K562 (cell line): ENCODE results near the gene DNAAF3. TPM values are rescaled to one million over a fixed set of nuclear protein-coding genes. Genes with fewer than 3 reads are reported as not detected.

ENCODE experiments used
- BDP1 ChIP-seq: IDR thresholded peaks from 3 replicates; pipeline ENCODE4 v1.6.1; 2011; ENCODE audit not compliant: insufficient read length, insufficient read depth
- EZH2 ChIP-seq: IDR thresholded peaks from 2 replicates; pipeline ENCODE4 v1.6.1; 2012; ENCODE audit warnings: low read depth, mild to moderate bottlenecking, inconsistent platforms, low read length, borderline replicate concordance
- HMGN3 ChIP-seq: IDR thresholded peaks from 2 replicates; pipeline ENCODE4 v1.6.1; 2011; ENCODE audit warnings: borderline replicate concordance, low read depth, mild to moderate bottlenecking, mixed read lengths, low read length; ENCODE audit not compliant: insufficient read length; ENCODE audit errors: extremely low read depth
- MLX ChIP-seq, 2 experiments: fragments of 450-650 bp in 1 of 2; sonication (generic) in 1 of 2; formaldehyde crosslinking; conservative IDR thresholded peaks; 2 replicates each; pipeline versions ENCODE4 v1.4.0 to v1.8.1; 2020 to 2022; ENCODE audit warnings: mild to moderate bottlenecking in 1 of 2, missing genetic modification reagents in 1 of 2
- NELFE ChIP-seq: IDR thresholded peaks from 2 replicates; pipeline ENCODE4 v1.6.1; 2011; ENCODE audit warnings: mild to moderate bottlenecking; ENCODE audit not compliant: insufficient read depth, insufficient read length
- NFE2L1 ChIP-seq: fragments of 450-650 bp; IDR thresholded peaks from 2 replicates; pipeline ENCODE4 v1.6.1; 2016; ENCODE audit warnings: missing genetic modification characterization, low read depth, mild to moderate bottlenecking, missing compliant biosample characterization, moderate library complexity, borderline replicate concordance
- PBX2 ChIP-seq, 2 experiments: IDR thresholded peaks in 1 of 2; conservative IDR thresholded peaks in 1 of 2; 2 replicates each; pipeline ENCODE4 v1.6.1; 2016; ENCODE audit warnings: low read depth in 2 of 2, mild to moderate bottlenecking in 1 of 2, missing compliant biosample characterization in 1 of 2, missing genetic modification characterization in 1 of 2, moderate library complexity in 1 of 2
- POU5F1 ChIP-seq: fragments of 150-350 bp; IDR thresholded peaks from 2 replicates; pipeline ENCODE4 v1.6.1; 2014; ENCODE audit warnings: borderline replicate concordance, low read length, low read depth, mild to moderate bottlenecking; ENCODE audit not compliant: partially characterized antibody
- RREB1 ChIP-seq: fragments of 250-450 bp; sonication (Bioruptor Pico); IDR thresholded peaks from 2 replicates; pipeline ENCODE4 v1.4.0; 2020
- SAFB2 ChIP-seq: fragments of 200-400 bp; formaldehyde crosslinking; IDR thresholded peaks from 2 replicates; pipeline ENCODE4 v1.6.1; 2018; ENCODE audit warnings: borderline replicate concordance, low read length, low read depth, moderate library complexity; ENCODE audit not compliant: severe bottlenecking
- SIN3B ChIP-seq: fragments of 450-650 bp; IDR thresholded peaks from 2 replicates; pipeline ENCODE4 v1.6.1; 2017; ENCODE audit warnings: low read depth, mild to moderate bottlenecking, moderate library complexity
- SOX6 ChIP-seq: fragments of 450-650 bp; IDR thresholded peaks from 2 replicates; pipeline ENCODE4 v1.6.1; 2014; ENCODE audit warnings: mild to moderate bottlenecking
- TCFL5 ChIP-seq: fragments of 250-450 bp; sonication (Bioruptor Pico); conservative IDR thresholded peaks from 2 replicates; pipeline ENCODE4 v1.6.1; 2021; ENCODE audit warnings: mild to moderate bottlenecking, moderate library complexity, matching md5 sums
- ZFPM2 ChIP-seq: fragments of 250-450 bp; sonication (Bioruptor Pico); IDR thresholded peaks from 2 replicates; pipeline ENCODE4 v1.5.1; 2022; ENCODE audit warnings: mild to moderate bottlenecking
- ZNF263 ChIP-seq: sonication (generic); formaldehyde crosslinking; IDR thresholded peaks from 2 replicates; pipeline ENCODE4 v1.8.0; 2022; ENCODE audit warnings: mild to moderate bottlenecking, missing genetic modification reagents, borderline replicate concordance
- ZNF445 ChIP-seq: fragments of 250-450 bp; sonication (Bioruptor Pico); IDR thresholded peaks from 2 replicates; pipeline ENCODE4 v1.4.0; 2020; ENCODE audit warnings: low read depth, mild to moderate bottlenecking, moderate library complexity
- ZNF695 ChIP-seq: fragments of 450-650 bp; formaldehyde crosslinking; IDR thresholded peaks from 2 replicates; pipeline ENCODE4 v1.4.0; 2020; ENCODE audit warnings: mild to moderate bottlenecking, moderate library complexity
- ZNF79 ChIP-seq: fragments of 250-450 bp; sonication (Bioruptor Pico); IDR thresholded peaks from 2 replicates; pipeline ENCODE4 v1.4.0; 2020; ENCODE audit warnings: low read depth, mild to moderate bottlenecking, moderate library complexity
- polyA plus RNA-seq, 8 experiments: library from polyadenylated mRNA; depleted of rRNA in 4 of 8; stranded (reverse) in 5 of 8; unstranded in 3 of 8; fragments of >200 nt; fragmentation: Nextera tagmentation in 2 of 8; fragmentation: Illumina TruSeq in 1 of 8; extraction: Ambion mirVana in 2 of 8; extraction: Trizol in 1 of 8; gene quantifications; 2 replicates each; pipeline versions ENCODE4 v1.2.1 to v1.2.3, GENCODE V29; 2011 to 2014; ENCODE audit warnings: inconsistent platforms in 1 of 8, missing spikeins in 1 of 8
- total RNA-seq, 7 experiments: library from RNA; depleted of rRNA in 6 of 7; stranded (reverse); fragments of >200 nt in 6 of 7; fragmentation: Illumina TruSeq in 2 of 7; extraction: Trizol in 2 of 7; gene quantifications; 2 replicates each; pipeline versions ENCODE4 v1.2.1 to v1.2.3, GENCODE V29; 2011 to 2021; ENCODE audit warnings: low replicate concordance in 1 of 7

The DNAAF3 gene
- total and polyA plus RNA-seq, 9 of the 15 experiments (the other 6 are each of a cell fraction or from before 2014, with no cell fraction given) = 21.6 to 61.5 (median 43.0) TPM

GRCh38 chr19:55173714-55174409 lies 7.4 kb upstream of the DNAAF3 start (continued):
- no peak for TF ChIP-seq EZH2
- no peak for TF ChIP-seq SAFB2
- TF ChIP-seq ZNF79 (CRISPR knock-in tag) = no peak
- TF ChIP-seq BDP1 = no peak
- no peak for TF ChIP-seq MLX (CRISPR knock-in tag; conservative IDR thresholded peaks at IDR 0.05)
- no peak for TF ChIP-seq NELFE
- TF ChIP-seq POU5F1 = no peak
- no peak for TF ChIP-seq ZFPM2 (CRISPR knock-in tag)
- no peak for TF ChIP-seq HMGN3
- TF ChIP-seq NFE2L1 (tag) = no peak
- TF ChIP-seq SOX6 = no peak
- TF ChIP-seq RREB1 = no peak
- TF ChIP-seq ZNF445 (CRISPR knock-in tag) = no peak
- no peak for TF ChIP-seq PBX2 (CRISPR knock-in tag; IDR thresholded peaks at IDR 0.05; ENCODE audit: low read depth)
- TF ChIP-seq PBX2 (tag; conservative IDR thresholded peaks at IDR 0.05; ENCODE audit: low read depth) = no peak
- TF ChIP-seq ZNF695 (CRISPR knock-in tag) = no peak
- peak; percentile 26; the same call in 1 of the 2 replicates for TF ChIP-seq ZNF263 (CRISPR knock-in tag)
- no peak for TF ChIP-seq TCFL5 (CRISPR knock-in tag)
- no peak for TF ChIP-seq SIN3B
